ENCODE results near the gene ZNF593OS.

The ZNF593OS gene

DNA sequence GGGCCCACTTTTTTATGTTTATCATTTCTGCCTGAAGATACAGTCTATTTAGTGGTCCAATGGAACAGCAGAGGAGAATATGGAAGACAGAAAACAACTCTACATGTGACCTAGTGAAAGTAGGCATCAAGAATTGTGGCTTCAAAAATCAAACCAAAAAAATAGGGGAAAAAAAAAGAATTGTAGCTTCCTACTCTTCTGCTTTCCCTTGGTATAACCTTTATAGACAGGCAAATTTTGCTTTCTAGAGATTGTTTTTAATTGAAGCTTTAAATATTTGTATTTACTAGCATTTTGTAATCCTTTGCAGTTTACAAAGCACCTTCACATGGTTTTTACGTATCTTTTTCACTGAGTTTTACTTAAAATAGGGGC is 45.7 kb downstream of the ZNF593OS start:
- H3K4me1 ChIP-seq (ENCODE audit: insufficient read depth, poor library complexity, severe bottlenecking) = peaks cover 37% of the 10 kb centered on the region
- DNase-seq (ENCODE audit: low spot score) (no peak), ATAC-seq (ENCODE audit: low read depth) (no peak)
- H3K4me3 ChIP-seq (ENCODE audit: severe bottlenecking) = no peak overlapping the region
- peak overlapping the region; percentile 35 for H3K27ac ChIP-seq (ENCODE audit: poor library complexity, severe bottlenecking)
- H3K36me3 ChIP-seq (ENCODE audit: low read depth) = peaks cover 5% of the 10 kb centered on the region; the same call in 1 of the 2 replicates
- TF ChIP-seq, protein P1, sequence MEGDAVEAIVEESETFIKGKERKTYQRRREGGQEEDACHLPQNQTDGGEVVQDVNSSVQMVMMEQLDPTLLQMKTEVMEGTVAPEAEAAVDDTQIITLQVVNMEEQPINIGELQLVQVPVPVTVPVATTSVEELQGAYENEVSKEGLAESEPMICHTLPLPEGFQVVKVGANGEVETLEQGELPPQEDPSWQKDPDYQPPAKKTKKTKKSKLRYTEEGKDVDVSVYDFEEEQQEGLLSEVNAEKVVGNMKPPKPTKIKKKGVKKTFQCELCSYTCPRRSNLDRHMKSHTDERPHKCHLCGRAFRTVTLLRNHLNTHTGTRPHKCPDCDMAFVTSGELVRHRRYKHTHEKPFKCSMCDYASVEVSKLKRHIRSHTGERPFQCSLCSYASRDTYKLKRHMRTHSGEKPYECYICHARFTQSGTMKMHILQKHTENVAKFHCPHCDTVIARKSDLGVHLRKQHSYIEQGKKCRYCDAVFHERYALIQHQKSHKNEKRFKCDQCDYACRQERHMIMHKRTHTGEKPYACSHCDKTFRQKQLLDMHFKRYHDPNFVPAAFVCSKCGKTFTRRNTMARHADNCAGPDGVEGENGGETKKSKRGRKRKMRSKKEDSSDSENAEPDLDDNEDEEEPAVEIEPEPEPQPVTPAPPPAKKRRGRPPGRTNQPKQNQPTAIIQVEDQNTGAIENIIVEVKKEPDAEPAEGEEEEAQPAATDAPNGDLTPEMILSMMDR (IDR thresholded peaks at IDR 0.05; ENCODE audit: poor library complexity, severe bottlenecking) = no peak
- H3K9me3 ChIP-seq (ENCODE audit: severe bottlenecking) = no peaks in the 10 kb centered on the region
- no peaks in the 10 kb centered on the region for H3K27me3 ChIP-seq (ENCODE audit: insufficient read depth, poor library complexity, severe bottlenecking)

DNA sequence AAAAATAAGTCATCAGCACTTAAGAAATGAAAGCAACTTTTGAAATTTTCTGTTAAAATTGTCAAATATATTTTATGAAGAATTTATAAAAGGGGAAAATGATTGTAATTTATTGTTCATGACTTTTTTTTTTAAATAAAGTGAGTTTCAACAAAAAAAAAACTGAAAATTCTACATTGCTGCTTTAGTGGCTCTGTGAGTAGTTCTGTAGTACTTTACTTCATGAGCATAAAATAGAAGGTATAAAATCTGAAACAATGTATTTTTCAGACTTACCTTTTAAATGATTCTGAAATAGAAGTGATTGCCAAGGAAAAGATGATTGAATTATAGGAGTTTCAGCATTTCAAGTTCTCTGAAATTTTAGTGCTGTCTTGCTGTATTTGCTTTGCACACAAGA is 46.2 kb downstream of the ZNF593OS start:
- peaks cover 5% of the 10 kb centered on the region; the same call in 1 of the 2 replicates for H3K36me3 ChIP-seq (ENCODE audit: low read depth)

DNA sequence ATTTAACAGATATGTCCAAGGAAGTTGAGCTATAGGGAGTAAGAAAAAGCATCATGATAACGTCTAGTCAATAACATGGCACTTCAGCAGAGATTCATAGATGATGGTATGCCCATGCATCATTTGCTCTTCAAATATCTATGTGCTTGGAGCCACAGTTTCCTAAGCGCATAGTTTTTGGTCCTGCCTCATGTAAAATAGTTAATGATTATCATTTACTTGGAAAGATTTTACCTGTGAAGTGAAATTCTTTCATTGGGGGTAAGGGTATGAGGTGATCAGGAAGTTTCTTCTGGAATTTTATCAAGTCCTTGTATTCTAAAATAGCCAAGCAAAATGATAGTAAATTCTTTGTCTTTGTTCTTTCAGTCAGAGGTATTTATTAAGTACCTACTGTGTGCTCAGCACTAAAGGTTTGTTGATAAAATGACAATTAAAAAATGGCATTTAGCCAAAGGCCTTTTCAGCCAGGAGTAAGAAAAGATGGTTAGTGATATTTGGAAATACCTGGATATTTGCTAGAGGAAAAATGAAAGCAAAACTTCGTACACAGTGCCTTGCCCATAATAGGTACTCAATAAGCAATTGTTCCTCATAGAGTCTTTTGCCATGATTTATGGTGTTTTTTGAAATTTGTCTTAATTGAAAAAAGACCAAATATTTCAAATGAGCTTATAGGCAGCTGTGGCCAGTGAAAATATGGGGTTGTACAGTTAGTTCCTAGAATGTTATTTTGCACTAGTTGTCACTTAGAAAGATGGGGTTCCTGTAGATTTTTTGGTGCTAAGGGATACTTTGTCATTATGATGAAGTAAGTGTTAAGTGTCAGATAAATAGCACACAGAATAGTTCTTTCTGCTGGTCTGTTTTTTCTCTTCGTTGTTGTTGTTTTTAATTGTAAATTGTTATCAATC is 47.0 kb downstream of the ZNF593OS start:
- Histone ChIP-seq H3K9me3 (ENCODE audit: severe bottlenecking) (no peaks in the 10 kb centered on the region), H3K27me3 (ENCODE audit: insufficient read depth, poor library complexity, severe bottlenecking) (no peaks in the 10 kb centered on the region), H3K4me1 (ENCODE audit: insufficient read depth, poor library complexity, severe bottlenecking) (peaks cover 37% of the 10 kb centered on the region), H3K27ac (ENCODE audit: poor library complexity, severe bottlenecking) (peak overlapping the region; percentile 52), H3K4me3 (ENCODE audit: severe bottlenecking) (no peak overlapping the region), H3K36me3 (ENCODE audit: low read depth) (peaks cover 5% of the 10 kb centered on the region; the same call in 1 of the 2 replicates)
- ATAC-seq (ENCODE audit: low read depth) = no peak
- TF ChIP-seq, protein P1 (IDR thresholded peaks at IDR 0.05; ENCODE audit: poor library complexity, severe bottlenecking) = no peak
- no peak for DNase-seq (ENCODE audit: low spot score)

More for the DNA sequence above, 46.2 kb downstream of the ZNF593OS start:
- DNase-seq (ENCODE audit: low spot score) (no peak), ATAC-seq (ENCODE audit: low read depth) (no peak)
- no peak overlapping the region for H3K27ac ChIP-seq (ENCODE audit: poor library complexity, severe bottlenecking)
- no peak overlapping the region for H3K4me3 ChIP-seq (ENCODE audit: severe bottlenecking)
- H3K27me3 ChIP-seq (ENCODE audit: insufficient read depth, poor library complexity, severe bottlenecking) = no peaks in the 10 kb centered on the region
- H3K9me3 ChIP-seq (ENCODE audit: severe bottlenecking) = no peaks in the 10 kb centered on the region
- peaks cover 37% of the 10 kb centered on the region for H3K4me1 ChIP-seq (ENCODE audit: insufficient read depth, poor library complexity, severe bottlenecking)
- TF ChIP-seq, protein P1 (IDR thresholded peaks at IDR 0.05; ENCODE audit: poor library complexity, severe bottlenecking) = no peak

DNA sequence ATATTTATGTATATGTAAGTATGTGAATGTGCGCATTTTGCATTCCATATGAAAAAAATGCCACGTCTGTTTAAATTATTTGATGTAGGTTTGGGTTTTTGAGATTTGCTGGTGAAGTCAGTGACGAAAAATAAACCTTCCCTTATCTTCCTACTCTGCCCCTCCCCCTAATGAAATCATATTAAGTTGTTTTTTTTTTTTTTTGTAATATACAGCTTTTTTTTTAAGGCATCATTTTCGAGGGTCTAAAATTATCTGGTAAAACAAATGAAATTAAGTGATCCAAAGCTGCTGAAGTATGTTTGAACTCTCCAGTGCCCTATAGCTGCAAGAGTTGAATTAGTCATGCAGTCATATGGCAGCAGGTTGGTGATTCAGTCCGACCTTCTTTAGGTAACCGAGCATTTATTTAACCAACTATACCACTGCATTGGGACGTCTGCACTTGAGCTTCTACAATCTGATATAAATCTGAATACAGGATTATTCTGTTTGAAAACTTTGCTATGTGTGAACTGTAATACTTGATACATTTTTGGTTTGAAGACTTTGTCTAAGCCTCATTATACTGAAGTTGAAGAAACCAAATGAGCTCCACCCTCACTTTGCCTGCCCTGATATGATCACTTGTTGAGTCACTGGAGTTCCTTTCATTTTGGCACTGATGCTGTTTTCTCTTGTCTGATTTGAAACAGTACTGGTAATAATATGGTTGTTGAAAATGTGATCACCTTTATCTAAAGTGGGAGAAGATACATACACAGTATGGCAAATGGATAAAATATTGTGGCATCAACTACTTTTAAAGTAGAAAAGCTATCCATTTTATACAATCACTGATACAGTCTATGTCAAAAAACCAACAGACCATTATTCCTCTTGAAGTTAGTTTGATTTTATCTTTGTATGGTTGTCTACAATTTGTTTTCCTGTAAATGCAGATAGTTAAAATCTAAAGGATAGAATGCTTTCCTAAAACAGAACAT is 48.4 kb downstream of the ZNF593OS start:
- Histone ChIP-seq H3K27ac (ENCODE audit: poor library complexity, severe bottlenecking) (peak overlapping the region; percentile 52), H3K27me3 (ENCODE audit: insufficient read depth, poor library complexity, severe bottlenecking) (no peaks in the 10 kb centered on the region), H3K36me3 (ENCODE audit: low read depth) (peaks cover 13% of the 10 kb centered on the region), H3K4me3 (ENCODE audit: severe bottlenecking) (no peak overlapping the region), H3K4me1 (ENCODE audit: insufficient read depth, poor library complexity, severe bottlenecking) (peaks cover 37% of the 10 kb centered on the region), H3K9me3 (ENCODE audit: severe bottlenecking) (no peaks in the 10 kb centered on the region)
- ATAC-seq (ENCODE audit: low read depth) = peak; percentile 94
- DNase-seq (ENCODE audit: low spot score) = no peak
- TF ChIP-seq, protein P1 (IDR thresholded peaks at IDR 0.05; ENCODE audit: poor library complexity, severe bottlenecking) = no peak

All from RWPE2 (cell line).